Measurements from ENCODE around the gene COL23A1.

The COL23A1 gene

GRCh38 chr5:178341091-178341850 is 248.9 kb downstream of the COL23A1 start:
- no peak overlapping the region for H3K4me3 Mint-ChIP-seq
- H3K27me3 Mint-ChIP-seq, result peaks cover 1% of the 10 kb centered on the region
- H3K27ac Mint-ChIP-seq, result no peak overlapping the region
- H3K4me1 Mint-ChIP-seq, result no peaks in the 10 kb centered on the region
- no peaks in the 10 kb centered on the region for H3K36me3 Mint-ChIP-seq
- no peaks in the 10 kb centered on the region for H3K9me3 Mint-ChIP-seq

- H3K4me1 Mint-ChIP-seq, result no peaks in the 10 kb centered on the region
- H3K9me3 Mint-ChIP-seq, result no peaks in the 10 kb centered on the region
- H3K36me3 Mint-ChIP-seq, result no peaks in the 10 kb centered on the region
- no peak overlapping the region for H3K27ac Mint-ChIP-seq
- H3K4me3 Mint-ChIP-seq, result no peak overlapping the region
- peaks cover 1% of the 10 kb centered on the region for H3K27me3 Mint-ChIP-seq
Observed at GRCh38 chr5:178340637-178341036, 249.6 kb downstream of the COL23A1 start.

GRCh38 chr5:178340187-178340586 is 250.0 kb downstream of the COL23A1 start:
- H3K27me3 Mint-ChIP-seq, result peaks cover 1% of the 10 kb centered on the region
- H3K27ac Mint-ChIP-seq, result no peak overlapping the region

GRCh38 chr5:178339272-178339671 is 250.9 kb downstream of the COL23A1 start:
- H3K27me3 Mint-ChIP-seq, result peaks cover 1% of the 10 kb centered on the region
- no peak overlapping the region for H3K27ac Mint-ChIP-seq
- H3K9me3 Mint-ChIP-seq, result no peaks in the 10 kb centered on the region
- H3K4me3 Mint-ChIP-seq, result no peak overlapping the region
- H3K36me3 Mint-ChIP-seq, result no peaks in the 10 kb centered on the region
- H3K4me1 Mint-ChIP-seq, result no peaks in the 10 kb centered on the region

More at GRCh38 chr5:178340187-178340586, 250.0 kb downstream of the COL23A1 start:
- Mint-ChIP-seq H3K4me3 (no peak overlapping the region), H3K9me3 (no peaks in the 10 kb centered on the region), H3K4me1 (no peaks in the 10 kb centered on the region), H3K36me3 (no peaks in the 10 kb centered on the region)

GRCh38 chr5:178338750-178339144 is 251.4 kb downstream of the COL23A1 start:
- Mint-ChIP-seq H3K4me1 (no peaks in the 10 kb centered on the region), H3K27me3 (peaks cover 1% of the 10 kb centered on the region), H3K27ac (no peak overlapping the region), H3K36me3 (no peaks in the 10 kb centered on the region), H3K4me3 (no peak overlapping the region), H3K9me3 (no peaks in the 10 kb centered on the region)

GRCh38 chr5:178338126-178338749 is 252.0 kb downstream of the COL23A1 start:
- no peaks in the 10 kb centered on the region for H3K4me1 Mint-ChIP-seq
- H3K36me3 Mint-ChIP-seq, result no peaks in the 10 kb centered on the region
- no peak overlapping the region for H3K27ac Mint-ChIP-seq
- no peaks in the 10 kb centered on the region for H3K9me3 Mint-ChIP-seq
- peaks cover 1% of the 10 kb centered on the region for H3K27me3 Mint-ChIP-seq
- H3K4me3 Mint-ChIP-seq, result no peak overlapping the region

- no peaks in the 10 kb centered on the region for H3K4me1 Mint-ChIP-seq
- H3K27ac Mint-ChIP-seq, result no peak overlapping the region
- H3K27me3 Mint-ChIP-seq, result peaks cover 1% of the 10 kb centered on the region
- no peaks in the 10 kb centered on the region for H3K9me3 Mint-ChIP-seq
- no peak overlapping the region for H3K4me3 Mint-ChIP-seq
- H3K36me3 Mint-ChIP-seq, result no peaks in the 10 kb centered on the region
Observed at GRCh38 chr5:178337334-178337741, 252.9 kb downstream of the COL23A1 start.

- Mint-ChIP-seq H3K9me3 (no peaks in the 10 kb centered on the region), H3K4me1 (no peaks in the 10 kb centered on the region), H3K27me3 (peaks cover 1% of the 10 kb centered on the region), H3K27ac (no peak overlapping the region), H3K4me3 (no peak overlapping the region), H3K36me3 (no peaks in the 10 kb centered on the region)
Observed at GRCh38 chr5:178336889-178337288, 253.3 kb downstream of the COL23A1 start.

GRCh38 chr5:178335302-178336030 is 254.7 kb downstream of the COL23A1 start:
- Mint-ChIP-seq H3K27ac (no peak overlapping the region), H3K9me3 (no peaks in the 10 kb centered on the region), H3K4me3 (no peak overlapping the region), H3K27me3 (peaks cover 1% of the 10 kb centered on the region), H3K36me3 (no peaks in the 10 kb centered on the region), H3K4me1 (peaks cover 6% of the 10 kb centered on the region)

GRCh38 chr5:178334861-178335260 is 255.3 kb downstream of the COL23A1 start:
- Mint-ChIP-seq H3K4me3 (no peak overlapping the region), H3K4me1 (peaks cover 8% of the 10 kb centered on the region), H3K27ac (no peak overlapping the region), H3K27me3 (peaks cover 1% of the 10 kb centered on the region), H3K9me3 (no peaks in the 10 kb centered on the region), H3K36me3 (no peaks in the 10 kb centered on the region)

GRCh38 chr5:178333821-178334481 is 256.2 kb downstream of the COL23A1 start:
- Mint-ChIP-seq H3K36me3 (no peaks in the 10 kb centered on the region), H3K9me3 (no peaks in the 10 kb centered on the region), H3K27ac (no peak overlapping the region), H3K4me3 (no peak overlapping the region), H3K27me3 (peaks cover 1% of the 10 kb centered on the region), H3K4me1 (peaks cover 8% of the 10 kb centered on the region)

GRCh38 chr5:178332210-178332641 is 258.0 kb downstream of the COL23A1 start:
- Mint-ChIP-seq H3K27ac (no peak overlapping the region), H3K27me3 (peaks cover 1% of the 10 kb centered on the region), H3K9me3 (no peaks in the 10 kb centered on the region), H3K4me1 (peaks cover 8% of the 10 kb centered on the region), H3K36me3 (no peaks in the 10 kb centered on the region), H3K4me3 (no peak overlapping the region)

- H3K27ac Mint-ChIP-seq, result no peak overlapping the region
- H3K4me3 Mint-ChIP-seq, result no peak overlapping the region
- no peaks in the 10 kb centered on the region for H3K9me3 Mint-ChIP-seq
- no peaks in the 10 kb centered on the region for H3K27me3 Mint-ChIP-seq
- H3K4me1 Mint-ChIP-seq, result peaks cover 8% of the 10 kb centered on the region
- no peaks in the 10 kb centered on the region for H3K36me3 Mint-ChIP-seq
Observed at GRCh38 chr5:178331491-178331996, 258.6 kb downstream of the COL23A1 start.

- Mint-ChIP-seq H3K36me3 (no peaks in the 10 kb centered on the region), H3K27ac (no peak overlapping the region), H3K4me1 (peaks cover 8% of the 10 kb centered on the region), H3K27me3 (no peaks in the 10 kb centered on the region), H3K4me3 (no peak overlapping the region), H3K9me3 (no peaks in the 10 kb centered on the region)
Observed at GRCh38 chr5:178330791-178331404, 259.3 kb downstream of the COL23A1 start.
